RKO (cell line): ENCODE measurements around the gene VEZT.
"Not testable (repeated sequence)": the region's sequence is repeated elsewhere in the genome, so short reads cannot be mapped to it uniquely, and the experiment has no call there.

Experiments
- DNase-seq: peaks from one replicate; pipeline ENCODE4 v3.0.0-alpha.2; 2016; ENCODE audit warnings: low spot score

VEZT gene

DNA sequence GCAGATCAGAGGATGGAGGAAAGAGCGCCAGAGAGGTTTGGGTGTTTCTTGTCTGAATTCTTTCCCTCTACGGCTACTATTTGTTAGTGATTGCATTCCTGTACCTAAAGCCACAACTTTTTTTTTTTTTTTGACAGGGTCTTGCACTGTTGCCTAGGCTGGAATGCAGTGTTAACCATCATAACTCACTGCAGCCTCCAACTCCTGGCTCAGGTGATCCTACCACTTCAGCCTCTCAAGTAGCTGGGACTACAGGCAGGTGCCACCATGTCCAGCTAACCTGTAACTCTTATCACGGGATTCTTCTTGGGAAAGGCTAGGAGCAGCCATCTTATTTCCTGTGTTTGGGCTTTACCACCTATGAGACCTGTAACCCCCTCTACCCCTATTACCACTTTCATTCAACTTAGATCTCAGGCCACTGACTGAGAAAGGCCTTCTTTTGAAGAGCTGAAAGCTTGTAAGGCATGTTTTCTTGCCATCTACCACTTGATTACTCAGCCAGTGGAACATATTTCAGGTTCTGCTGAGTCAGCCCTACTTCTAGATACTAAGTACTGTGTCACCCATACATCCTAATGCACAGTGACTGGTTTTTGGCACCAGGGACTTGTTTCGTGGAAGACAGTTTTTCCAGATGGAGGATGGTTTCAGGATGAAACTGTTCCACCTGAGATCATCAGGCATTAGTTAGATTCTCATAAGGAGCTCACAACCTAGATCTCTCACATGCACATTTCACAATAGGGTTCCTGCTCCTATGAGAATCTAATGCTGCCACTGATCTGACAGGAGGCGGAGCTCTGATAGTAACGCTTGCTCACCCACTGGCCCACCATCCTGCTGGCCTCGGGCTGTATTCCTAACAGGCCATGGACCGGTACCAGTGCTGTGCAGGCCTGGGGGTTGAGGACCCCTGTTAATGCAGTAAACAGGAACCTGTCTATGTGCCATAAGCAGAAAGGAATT lies 6.9 kb downstream of the VEZT start:
- peak; percentile 82 for DNase-seq

DNA sequence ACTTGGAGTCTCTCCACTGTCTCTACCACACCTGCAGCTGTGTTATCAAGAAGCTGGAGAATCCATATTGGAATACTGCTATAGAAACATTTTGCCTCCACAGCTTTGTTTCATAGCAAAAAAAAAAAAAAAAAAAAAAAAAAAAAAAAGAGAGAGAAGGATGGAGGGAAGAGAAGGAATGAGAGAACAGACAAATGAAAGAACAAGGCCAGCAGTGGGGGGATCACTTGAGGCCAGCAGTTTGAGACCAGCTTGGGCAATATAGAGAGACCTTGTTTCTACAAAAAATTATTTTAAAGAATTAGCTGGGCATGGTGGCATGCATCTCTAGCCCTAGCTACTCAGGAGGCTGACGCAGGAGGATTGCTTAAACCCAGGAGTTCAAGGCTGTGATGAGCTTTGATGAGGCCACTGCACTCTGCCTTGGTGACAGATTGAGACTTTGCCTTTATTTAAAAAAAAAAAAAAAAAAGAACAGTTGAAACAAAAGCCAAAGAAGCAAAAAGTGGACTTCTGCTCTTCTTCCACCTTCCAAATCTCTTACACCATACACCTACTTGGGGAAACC lies 8.1 kb downstream of the VEZT start:
- DNase-seq, result no peak

DNA sequence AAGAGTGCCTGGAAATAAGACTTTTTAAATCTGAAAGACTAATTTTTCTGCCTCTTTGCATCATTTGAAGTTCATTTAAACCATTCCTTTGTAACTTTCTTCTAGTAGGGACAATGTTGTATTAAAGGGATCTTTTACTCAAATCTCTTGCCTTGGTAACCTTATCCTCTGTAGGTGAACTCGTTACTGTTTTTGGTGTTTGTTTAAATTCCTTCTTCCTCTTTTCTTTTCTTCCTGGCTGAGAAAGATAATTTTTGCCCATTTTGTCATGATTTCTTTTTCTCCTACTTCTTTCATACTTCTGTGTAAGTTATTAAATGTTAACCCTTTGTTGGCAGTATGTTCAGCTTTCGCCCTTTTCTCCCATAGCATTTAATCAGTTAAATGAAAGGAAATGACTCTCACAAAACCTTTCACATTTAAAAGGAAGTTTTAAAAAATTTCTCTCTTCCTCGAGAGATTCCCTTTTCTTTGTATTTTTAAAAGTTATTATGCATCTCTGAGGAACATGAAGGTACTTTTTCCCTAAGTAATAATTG lies 10.3 kb downstream of the VEZT start:
- no peak for DNase-seq

DNA sequence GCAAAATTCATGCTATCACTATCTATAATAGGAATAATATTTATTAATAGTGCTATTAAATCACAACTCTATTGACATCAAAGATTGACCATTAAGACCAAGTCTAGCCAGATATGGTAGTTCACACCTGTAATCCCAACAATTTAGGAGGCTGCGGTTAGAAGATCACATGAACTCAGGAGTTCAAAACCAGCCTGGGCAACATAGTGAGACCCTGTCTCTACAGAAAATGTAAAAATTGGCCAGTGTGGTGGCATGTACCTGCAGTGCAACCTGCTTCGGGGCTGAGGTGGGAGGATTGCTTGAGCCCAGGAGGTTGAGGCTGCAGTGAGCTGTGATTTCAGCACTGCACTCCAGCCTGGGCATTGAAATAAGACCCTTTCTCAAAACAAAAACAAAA lies 11.0 kb downstream of the VEZT start:
- DNase-seq, result no peak

DNA sequence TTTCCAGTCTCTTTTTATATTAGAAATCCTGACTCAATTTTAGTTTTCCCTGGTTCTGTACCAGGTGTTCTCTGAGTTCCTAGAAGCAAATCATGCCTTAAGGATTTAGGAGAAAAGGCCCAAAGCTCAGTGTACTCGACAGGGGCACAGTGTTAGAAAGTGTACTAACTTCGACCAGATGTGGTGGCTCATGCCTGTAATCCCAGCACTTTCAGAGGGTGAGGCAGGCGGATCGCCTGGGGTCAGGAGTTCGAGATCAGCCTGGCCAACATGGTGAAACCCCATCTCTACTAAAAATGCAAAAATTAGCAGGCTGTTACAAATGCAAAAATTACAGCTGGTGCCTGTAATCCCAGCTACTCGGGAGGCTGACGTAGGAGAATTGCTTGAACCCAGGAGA lies 12.0 kb downstream of the VEZT start:
- no peak for DNase-seq

DNA sequence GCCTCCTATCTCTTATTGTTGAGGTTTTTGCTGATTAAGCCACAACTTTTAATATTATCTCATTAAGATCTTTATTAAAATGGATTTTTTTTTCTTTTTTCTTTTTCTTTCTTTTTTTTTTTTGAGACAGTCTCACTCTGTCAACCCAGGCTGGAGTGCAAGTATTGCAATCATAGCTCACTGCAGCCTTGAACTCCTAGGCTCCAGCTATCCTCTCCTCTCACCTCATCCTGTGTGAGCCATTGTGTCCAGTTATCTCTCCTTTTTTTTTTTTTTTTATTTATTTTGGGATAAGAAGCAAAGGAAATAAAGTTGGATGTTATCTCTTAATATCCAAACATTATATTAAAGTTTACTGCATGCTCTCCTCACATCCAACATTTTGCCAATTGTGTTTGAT lies 12.7 kb downstream of the VEZT start:
- no peak for DNase-seq

DNA sequence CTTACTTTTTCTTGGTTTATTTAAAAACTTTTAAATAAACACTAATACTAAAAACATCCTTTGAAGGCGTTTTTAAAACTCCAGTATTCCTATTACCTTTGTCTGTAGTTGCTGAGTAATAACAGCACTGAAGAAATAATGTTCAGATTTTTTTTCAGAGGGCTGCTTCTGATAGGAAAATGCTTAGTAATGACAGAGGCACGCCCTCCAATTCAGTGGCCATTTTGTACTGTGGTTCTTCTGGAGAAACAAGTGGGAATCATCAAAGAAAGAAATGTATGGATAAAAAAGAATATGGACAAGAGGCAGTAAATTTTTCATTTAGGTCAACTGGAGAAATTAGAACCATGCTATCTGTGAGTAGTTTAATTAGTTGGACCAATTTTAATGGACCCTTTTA lies 13.6 kb downstream of the VEZT start:
- no peak for DNase-seq

DNA sequence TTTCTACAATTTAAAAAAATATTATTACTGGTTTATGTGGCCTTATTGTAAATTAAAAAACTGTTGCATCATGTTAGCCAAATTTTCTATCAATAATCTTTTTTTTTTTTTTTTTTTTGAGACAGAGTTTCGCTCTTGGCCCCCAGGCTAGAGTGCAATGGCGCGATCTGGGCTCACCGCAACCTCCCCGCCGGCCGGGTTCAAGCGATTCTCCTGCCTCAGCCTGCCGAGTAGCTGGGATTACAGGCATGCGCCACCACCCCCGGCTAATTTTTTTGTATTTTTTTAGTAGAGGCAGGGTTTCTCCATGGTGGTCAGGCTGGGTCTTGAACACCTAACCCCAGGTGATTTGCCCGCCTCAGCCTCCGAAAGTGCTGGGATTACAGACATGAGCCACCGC lies 16.6 kb downstream of the VEZT start:
- not testable (repeated sequence) for DNase-seq

DNA sequence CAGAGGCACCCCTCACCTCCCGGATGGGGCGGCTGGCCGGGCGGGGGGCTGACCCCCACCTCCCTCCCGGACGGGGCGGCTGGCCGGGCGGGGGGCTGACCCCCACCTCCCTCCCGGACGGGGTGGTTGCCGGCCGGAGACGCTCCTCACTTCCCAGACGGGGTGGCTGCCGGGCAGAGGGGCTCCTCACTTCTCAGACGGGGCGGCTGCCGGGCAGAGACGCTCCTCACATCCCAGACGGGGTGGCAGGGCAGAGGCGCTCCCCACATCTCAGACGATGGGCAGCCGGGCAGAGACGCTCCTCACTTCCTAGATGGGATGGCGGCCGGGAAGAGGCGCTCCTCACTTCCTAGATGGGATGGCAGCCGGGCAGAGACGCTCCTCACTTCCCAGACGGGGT lies 18.0 kb downstream of the VEZT start:
- not testable (repeated sequence) for DNase-seq

DNA sequence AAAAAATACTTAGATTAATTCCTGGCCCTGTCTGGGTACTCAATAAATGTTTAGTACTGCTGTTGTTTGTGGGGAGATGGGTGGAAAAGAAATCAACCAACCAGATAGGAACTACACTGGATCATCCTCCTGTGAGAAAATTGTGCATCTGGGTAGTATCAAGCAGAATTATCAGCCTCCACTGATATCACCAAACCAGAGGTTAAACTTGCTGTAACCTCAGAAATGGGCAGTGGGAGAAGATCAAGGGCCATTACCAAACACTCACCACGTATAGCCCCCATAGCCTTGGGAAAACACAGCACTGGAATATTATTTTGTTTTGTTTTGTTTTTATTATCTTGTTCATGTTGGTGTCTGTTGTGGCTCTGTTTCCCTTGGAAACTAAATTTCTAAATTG lies 19.7 kb downstream of the VEZT start:
- DNase-seq, result no peak

DNA sequence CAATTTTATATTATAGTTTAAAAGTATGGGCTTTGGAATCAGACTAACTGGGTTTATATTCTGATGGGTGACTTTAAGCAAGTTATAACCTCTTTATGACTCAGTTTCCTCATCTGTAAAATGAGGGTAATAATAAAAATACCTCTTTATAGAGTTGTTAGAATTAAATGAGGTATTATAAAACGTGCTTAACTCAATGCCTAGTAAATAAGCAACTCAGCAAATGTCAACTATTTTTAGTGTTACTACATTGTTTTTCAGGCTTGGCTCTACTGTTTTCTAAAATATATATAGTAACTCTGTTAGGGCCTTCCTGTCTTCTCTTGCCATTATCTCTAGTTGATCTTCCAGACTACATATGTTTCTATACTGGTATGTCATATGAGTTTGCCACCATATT lies 20.5 kb downstream of the VEZT start:
- DNase-seq, result no peak

DNA sequence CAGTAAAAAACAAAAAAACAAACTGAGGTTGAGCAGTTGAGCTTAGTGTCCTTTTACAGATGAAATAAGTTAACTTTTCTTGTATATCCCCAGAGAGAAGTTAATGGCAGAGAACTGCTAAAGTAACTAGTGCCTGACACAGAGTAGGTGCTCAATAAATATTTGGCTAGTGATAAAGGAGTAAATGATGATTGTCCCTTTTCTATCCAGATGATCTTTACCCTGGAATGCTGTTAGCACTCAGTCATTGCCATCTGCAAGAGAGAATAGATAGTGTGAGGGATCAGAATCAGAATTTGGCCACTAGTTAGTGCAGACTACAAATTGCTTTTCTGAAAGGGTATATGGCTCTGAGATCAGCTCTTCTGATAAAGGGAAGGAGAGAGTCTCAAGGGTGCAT lies 21.6 kb downstream of the VEZT start:
- no peak for DNase-seq

DNA sequence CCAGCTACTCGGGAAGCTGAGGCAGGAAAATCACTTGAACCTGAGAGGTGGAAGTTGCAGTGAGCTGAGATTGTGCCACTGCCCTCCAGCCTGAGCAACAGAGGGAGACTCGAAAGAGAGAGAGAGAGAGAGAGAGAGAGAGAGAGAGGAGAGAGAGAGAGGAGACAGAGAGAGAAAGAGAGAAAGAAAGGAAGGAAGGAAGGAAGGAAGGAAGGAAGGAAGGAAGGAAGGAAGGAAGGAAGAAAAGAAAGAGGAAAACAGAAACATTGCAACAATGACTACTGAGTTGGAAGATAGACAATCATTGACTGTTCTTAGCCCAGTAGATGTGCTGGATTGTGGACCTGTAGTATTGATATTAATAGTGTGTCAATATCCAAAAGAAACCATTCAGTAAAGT lies 22.2 kb downstream of the VEZT start:
- DNase-seq, result not testable (repeated sequence)

DNA sequence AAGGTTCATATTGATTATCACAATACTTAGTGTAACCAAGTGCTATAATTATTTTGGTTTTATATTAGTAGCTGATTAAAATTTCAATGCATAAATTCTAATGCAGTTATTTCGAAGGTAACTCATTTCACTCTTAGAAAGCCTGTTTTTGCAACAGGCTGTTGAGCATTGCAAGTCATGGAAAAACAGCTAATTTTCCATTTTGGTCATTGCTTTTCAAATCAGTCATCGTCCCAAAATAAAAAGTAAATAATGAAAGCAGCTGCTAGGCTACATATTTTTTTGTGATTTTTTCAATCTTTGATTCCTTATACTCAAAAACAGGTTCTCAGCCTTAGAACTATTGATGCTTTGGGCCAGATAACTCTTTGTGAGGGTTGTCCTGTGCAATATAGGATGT lies 22.9 kb downstream of the VEZT start:
- DNase-seq, result no peak

DNA sequence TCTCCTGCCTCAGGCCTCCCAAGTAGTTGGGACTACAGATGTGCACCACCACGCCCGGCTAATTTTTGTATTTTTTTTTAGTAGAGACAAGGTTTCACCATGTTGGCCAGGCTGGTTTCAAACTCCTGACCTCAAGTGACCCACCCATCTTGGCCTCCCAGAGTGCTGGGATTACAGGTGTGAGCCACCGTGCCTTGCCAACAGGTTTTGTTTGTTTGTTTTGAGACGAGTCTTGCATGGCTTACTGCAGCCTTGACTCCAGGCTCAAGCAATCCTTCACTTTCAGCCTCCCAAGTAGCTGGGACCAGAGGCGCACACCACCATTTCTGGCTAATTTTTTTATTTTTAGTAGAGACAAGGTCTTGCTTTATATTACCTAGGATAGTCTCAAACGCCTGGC lies 23.5 kb downstream of the VEZT start:
- not testable (repeated sequence) for DNase-seq

DNA sequence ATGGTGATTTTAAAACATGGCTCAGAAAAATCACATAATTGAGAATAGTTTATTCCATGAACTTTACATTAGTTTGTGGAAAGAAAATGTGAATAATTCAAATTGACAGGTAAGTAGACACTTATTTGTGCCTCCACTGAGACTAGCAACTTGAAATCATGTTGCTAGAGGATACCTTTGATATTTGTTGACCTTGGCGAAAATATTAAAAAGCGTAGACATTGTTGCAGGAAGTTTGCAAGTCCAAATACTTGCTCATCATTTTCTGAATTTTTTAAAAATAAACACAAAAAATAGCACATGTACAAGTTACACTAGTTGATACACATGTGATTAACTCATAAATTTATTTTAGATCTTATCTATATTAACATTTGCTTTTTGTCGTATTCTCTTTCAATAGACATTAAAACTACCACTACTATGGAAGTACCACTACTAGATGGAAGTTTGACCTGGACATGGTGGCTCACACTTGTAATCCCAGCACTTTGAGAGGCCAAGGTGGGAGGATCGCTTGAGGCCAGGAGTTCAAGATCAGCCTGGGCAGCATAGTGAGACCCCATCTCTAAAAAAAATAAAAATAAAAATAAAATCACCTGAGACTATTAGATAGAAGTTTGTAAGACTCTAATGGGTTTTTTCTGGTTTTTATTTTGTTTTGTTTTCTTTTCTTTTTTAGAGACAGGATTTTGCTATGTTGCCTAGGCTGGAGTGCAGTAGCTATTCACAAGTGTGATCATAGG lies 24.3 kb downstream of the VEZT start:
- DNase-seq, result no peak

DNA sequence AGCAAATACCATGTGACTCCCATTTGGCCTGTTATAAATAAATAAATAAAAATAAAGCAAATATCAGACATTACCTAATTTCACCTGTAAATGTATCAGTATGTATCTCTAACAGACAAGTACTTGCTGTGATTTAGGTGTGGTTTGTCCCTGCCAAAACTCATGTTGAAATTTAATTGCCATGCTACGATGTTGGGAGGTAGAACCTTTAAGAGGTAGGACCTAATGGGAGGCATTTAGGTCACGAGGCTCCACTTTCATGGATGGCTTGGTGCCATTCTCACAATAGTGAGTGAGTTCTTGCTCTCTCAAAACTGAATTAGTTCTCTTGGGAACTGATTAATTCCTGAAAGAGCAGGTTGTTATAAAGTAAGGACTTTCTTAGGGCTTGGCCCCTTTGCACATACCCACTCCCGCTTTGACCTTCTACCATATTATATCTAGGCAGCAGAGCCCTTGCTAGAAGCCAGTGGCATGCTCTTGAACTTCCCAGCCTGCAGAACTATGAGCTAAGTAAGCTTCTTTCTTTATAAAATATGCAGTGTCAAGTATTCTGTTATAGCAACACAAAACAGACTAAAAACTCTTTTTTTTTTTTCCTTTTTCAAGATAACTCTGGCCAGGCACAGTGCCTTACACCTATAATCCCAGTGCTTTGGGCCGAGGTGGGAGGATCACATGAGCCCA lies 26.0 kb downstream of the VEZT start:
- no peak for DNase-seq

DNA sequence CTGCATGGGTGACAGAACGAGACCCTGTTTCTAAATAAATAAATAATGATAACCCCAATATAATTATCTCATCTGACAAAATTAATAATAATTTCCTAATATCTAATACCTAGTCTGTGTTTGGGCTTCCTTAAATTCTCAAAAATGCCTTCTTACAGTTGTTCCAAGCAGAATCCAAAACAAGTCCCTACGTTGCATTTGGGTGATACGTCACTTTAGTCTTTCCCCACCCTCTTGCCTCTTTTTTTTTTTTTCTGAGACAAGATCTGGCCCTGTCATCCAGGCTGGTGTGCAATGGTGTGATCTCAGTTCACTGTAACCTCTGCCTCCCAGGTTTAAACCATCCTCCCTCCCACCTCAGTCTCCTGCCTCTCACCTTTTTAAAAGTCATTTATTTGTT lies 26.7 kb downstream of the VEZT start:
- DNase-seq, result no peak

DNA sequence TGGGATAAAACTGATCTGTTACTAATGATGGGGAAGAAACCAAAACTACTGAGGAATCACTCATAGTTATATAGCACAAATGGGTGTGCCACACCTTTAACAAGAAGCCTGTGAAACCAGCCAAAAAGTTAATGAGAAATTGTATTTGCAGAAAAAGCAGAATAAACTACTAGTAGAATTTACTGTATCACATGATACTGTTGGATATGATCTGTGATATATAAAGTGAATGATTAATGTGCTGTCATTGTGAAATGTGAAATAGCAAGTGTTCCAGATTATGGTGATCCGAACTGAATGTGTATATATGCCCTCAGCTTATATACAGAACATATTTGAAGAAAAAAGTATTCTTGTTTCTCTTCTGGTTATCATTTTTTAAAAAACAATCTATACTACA lies 30.5 kb downstream of the VEZT start:
- no peak for DNase-seq

DNA sequence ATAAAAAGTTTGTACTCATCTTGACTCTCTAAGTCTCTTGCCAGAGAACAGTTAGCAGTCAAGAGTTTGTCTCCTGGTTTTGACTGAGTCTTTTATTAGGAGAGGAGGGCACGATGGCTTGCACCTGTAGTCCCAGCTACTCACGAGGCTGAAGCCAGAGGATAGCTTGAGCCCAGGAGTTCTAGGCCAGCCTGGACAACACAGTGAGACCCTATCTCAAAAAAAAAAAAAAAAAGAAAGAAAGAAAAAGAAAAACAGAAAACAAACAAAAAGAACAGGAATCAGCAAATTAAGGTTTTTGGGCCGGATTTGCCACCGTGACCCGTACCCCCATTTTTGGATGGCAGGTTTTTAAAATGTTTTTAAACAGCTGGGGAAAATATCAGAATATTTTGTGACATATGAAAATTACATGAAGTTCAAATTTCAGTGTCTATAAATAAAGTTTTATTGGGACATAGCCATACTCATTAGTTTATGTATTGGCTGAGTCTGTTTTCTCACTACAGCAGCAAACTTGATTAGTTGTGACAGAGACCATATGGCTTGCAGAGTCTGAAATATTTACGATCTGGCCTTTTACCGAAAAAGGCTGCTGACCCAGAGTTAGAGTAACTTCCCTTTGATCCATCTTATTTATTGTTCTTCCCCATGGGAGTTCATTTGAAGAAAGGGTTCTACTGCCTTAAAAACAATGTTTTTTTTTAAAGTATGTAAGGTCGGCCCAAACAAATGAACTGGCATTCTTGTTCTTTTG lies 31.2 kb downstream of the VEZT start:
- DNase-seq, result no peak

DNA sequence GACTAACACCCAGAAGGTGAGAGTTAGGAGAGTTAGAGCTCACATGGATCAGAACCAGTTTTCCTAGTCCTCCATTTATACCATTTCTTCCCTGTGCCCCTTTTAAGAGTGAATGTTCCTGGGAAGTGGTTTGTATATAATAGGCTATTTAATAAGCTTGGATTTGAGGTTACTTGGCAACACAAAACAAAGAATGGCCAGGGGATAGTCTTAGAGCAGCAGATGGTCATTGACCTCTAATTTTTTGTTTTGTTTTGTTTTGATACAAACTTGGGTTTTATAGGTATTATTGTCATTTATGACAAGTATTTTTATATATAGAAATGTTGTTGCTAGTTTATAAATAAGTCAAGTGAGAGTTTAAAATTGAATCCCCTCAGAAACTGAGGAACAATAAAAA lies 35.8 kb downstream of the VEZT start:
- DNase-seq, result no peak
